Colonic mucosa (tissue), 4 donors: ENCODE results near the gene SULF2. TPM values are rescaled to one million over a fixed set of nuclear protein-coding genes. Genes with fewer than 3 reads are reported as not detected.

Source experiments
- DNase-seq: peaks from one replicate; pipeline ENCODE4 v3.0.0-alpha.2; 2020
- H3K27ac ChIP-seq: fragments of 200-600 bp; one replicate; pipeline ENCODE4 v1.8.0; 2021
- H3K27me3 ChIP-seq: fragments of 200-600 bp; one replicate; pipeline ENCODE4 v1.8.0; 2021
- H3K36me3 ChIP-seq: fragments of 200-600 bp; one replicate; pipeline ENCODE4 v1.8.0; 2021
- H3K4me1 ChIP-seq: fragments of 200-600 bp; one replicate; pipeline ENCODE4 v1.8.0; 2021; ENCODE audit warnings: mild to moderate bottlenecking
- H3K4me3 ChIP-seq: fragments of 200-600 bp; one replicate; pipeline ENCODE4 v1.8.0; 2021
- H3K9ac ChIP-seq, 2 donors: one replicate each; pipeline ENCODE4 v1.7.0; 2013; ENCODE audit warnings: control low read depth in 2 of 2, low read depth in 2 of 2, low read length in 2 of 2
- H3K9me3 ChIP-seq: fragments of 200-600 bp; one replicate; pipeline ENCODE4 v1.8.0; 2021
- CTCF ChIP-seq: fragments of 200-600 bp; IDR thresholded peaks from one replicate; pipeline ENCODE4 v1.8.0; 2022; ENCODE audit warnings: antibody characterized with exemption, mild to moderate bottlenecking
- intact Hi-C: fragments of 100-400 bp; cut with DNase I; formaldehyde crosslinking; loops from one replicate; pipeline ENCODE4 v1.14.1; 2022
- total RNA-seq, 2 donors: library from RNA; stranded (reverse); fragmentation: NEBNext Ultra II Directional in 1 of 2; extraction: Animal tissue kit (Norgen Biotek cat#: 25700) in 1 of 2; gene quantifications; one replicate each; pipeline ENCODE4 v1.2.1, GENCODE V29; 2021
- donor health status: healthy.
- donor health status: DM: no; HTN: no; CAD: no.
- donor health status: DM: no; HTN: no; CAD: no.

The SULF2 gene
- total RNA-seq, 2 donors from 2014 or later: 97.9 to 153 TPM

GRCh38 chr20:47675190-47676142 is 109.8 kb downstream of the SULF2 start:
- Histone ChIP-seq H3K9ac (no peak overlapping the region), H3K9me3 (no peaks in the 10 kb centered on the region), H3K4me3 (no peak overlapping the region), H3K4me1 (no peaks in the 10 kb centered on the region), H3K27ac (no peak overlapping the region), H3K27me3 (no peaks in the 10 kb centered on the region), H3K36me3 (no peaks in the 10 kb centered on the region)
- TF ChIP-seq CTCF: no peak
- DNase-seq: no peak
- intact Hi-C loops: loop anchor here (5.0 kb wide), 1 partner anchor 947 kb away; no protein-coding TSS in a partner anchor

GRCh38 chr20:47674686-47675085 is 110.6 kb downstream of the SULF2 start:
- intact Hi-C loops: loop anchor here (5.0 kb wide), 1 partner anchor 948 kb away; no protein-coding TSS in a partner anchor
- H3K36me3 ChIP-seq: no peaks in the 10 kb centered on the region

GRCh38 chr20:47674145-47674544 is 111.1 kb downstream of the SULF2 start:
- Histone ChIP-seq H3K27ac (no peak overlapping the region), H3K9ac (no peak overlapping the region), H3K4me3 (no peak overlapping the region), H3K27me3 (no peaks in the 10 kb centered on the region), H3K9me3 (no peaks in the 10 kb centered on the region), H3K4me1 (no peaks in the 10 kb centered on the region), H3K36me3 (no peaks in the 10 kb centered on the region)
- no peak for DNase-seq
- intact Hi-C loops: no loop called here
- TF ChIP-seq CTCF: no peak

More at GRCh38 chr20:47674686-47675085, 110.6 kb downstream of the SULF2 start:
- no peaks in the 10 kb centered on the region for H3K4me1 ChIP-seq
- no peak for DNase-seq
- no peak for TF ChIP-seq CTCF
- H3K9me3 ChIP-seq: no peaks in the 10 kb centered on the region
- no peak overlapping the region for H3K4me3 ChIP-seq
- H3K27ac ChIP-seq: no peak overlapping the region
- H3K27me3 ChIP-seq: no peaks in the 10 kb centered on the region
- H3K9ac ChIP-seq: no peak overlapping the region

GRCh38 chr20:47673671-47673955 is 111.7 kb downstream of the SULF2 start:
- DNase-seq: no peak
- H3K4me3 ChIP-seq: no peak overlapping the region
- H3K27ac ChIP-seq: no peak overlapping the region
- intact Hi-C loops: no loop called here
- no peaks in the 10 kb centered on the region for H3K27me3 ChIP-seq
- no peak overlapping the region for H3K9ac ChIP-seq
- no peaks in the 10 kb centered on the region for H3K36me3 ChIP-seq
- H3K4me1 ChIP-seq: no peaks in the 10 kb centered on the region
- no peak for TF ChIP-seq CTCF
- no peaks in the 10 kb centered on the region for H3K9me3 ChIP-seq

- no peak for DNase-seq
- Histone ChIP-seq H3K4me1 (no peaks in the 10 kb centered on the region), H3K27ac (no peak overlapping the region), H3K36me3 (no peaks in the 10 kb centered on the region), H3K27me3 (no peaks in the 10 kb centered on the region), H3K9me3 (no peaks in the 10 kb centered on the region), H3K4me3 (no peak overlapping the region), H3K9ac (no peak overlapping the region)
- intact Hi-C loops: no loop called here
- TF ChIP-seq CTCF: no peak
Measured at GRCh38 chr20:47672886-47673670, 112.2 kb downstream of the SULF2 start.
